Measurements from ENCODE around the gene ZBTB32. TPM values are rescaled to one million over a fixed set of nuclear protein-coding genes. Genes with fewer than 3 reads are reported as not detected.

The ZBTB32 gene
- polyA plus RNA-seq, 1 of the 3 experiments (the other 2 are of a cell fraction): not detected

DNA sequence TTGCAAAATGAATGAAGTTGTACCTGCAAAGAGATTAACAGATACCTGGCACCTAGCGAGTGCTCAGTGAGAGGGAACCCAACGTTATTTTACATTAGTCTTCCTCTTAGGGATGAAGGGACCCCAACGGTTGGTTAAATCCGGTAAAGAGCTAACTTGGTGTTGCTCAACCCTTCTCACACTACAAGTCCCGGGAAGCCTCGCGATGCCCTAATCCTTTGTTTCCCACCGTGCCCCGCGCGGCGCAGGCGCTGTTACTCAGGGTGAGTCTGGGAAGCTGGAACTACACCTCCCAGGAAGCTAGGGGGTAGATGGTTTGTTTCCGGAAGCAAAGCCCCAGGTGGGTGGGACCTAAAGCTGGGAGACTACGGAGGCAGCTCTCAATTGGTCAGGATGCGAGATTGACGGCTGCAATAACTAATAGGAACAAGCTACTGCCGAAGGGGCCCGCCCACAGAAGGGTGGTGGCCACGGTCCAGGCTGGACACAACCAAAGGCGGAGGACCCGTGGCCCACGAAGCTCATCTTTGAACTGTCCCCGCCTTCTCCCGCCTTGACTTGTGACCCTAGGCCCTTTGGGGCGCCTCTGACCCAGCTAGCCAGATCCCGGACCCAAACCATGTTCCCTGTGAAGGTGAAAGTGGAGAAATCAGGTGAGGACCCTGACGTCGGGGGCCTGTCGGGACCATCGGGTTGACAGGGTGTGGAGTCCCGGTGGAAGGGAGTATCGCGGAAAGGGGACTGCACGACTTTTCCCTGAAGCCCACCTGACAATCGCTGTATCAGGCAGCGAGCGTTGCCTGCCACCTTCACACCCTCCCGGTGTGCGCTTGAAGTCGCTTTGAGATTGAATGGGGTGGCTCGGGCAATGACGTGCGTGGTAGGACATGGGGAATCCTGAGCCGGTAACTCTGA lies 44.0 kb downstream of the ZBTB32 start, which contains the start of gene LIN37:
Gene LIN37 (plus strand): TSS at position 471 of the 915 bp plus-strand sequence. CDS start 149 bp downstream, at position 620.
- Histone ChIP-seq H2AFZ (ENCODE audit: low read depth) (peak within 1 kb of the TSS; percentile 83), H3K79me2 (ENCODE audit: insufficient read depth) (peaks cover 51% of the 10 kb centered on the region), H3K4me2 (peak within 1 kb of the TSS; percentile 99), H3K9me2 (no peaks in the 10 kb centered on the region), H3K27ac (ENCODE audit: low read depth in 2 of 2, low read length in 1 of 2) (peak within 1 kb of the TSS; percentile 52 to 58; a peak in 3 of 4 replicates), H3K36me3 (replicated peaks in 1 of 2; ENCODE audit: control insufficient read depth in 1 of 2, insufficient read depth in 2 of 2, low read length in 1 of 2) (peaks cover 9 to 19% of the 10 kb centered on the region in 2 experiments), H3K4me3 (ENCODE audit: low read depth in 2 of 2, low read length in 1 of 2) (peak within 1 kb of the TSS; percentile 88 to 99), H3K9me3 (no peaks in the 10 kb centered on the region), H4K20me1 (ENCODE audit: insufficient read depth) (no peaks in the 10 kb centered on the region), H3F3A (replicated peaks; ENCODE audit: insufficient read depth) (peaks cover 14% of the 10 kb centered on the region), H3K4me1 (ENCODE audit: control insufficient read depth in 1 of 2, insufficient read depth in 2 of 2, low read depth in 1 of 2, low read length in 1 of 2) (peaks cover 13 to 21% of the 10 kb centered on the region in 2 experiments; a peak in 3 of 4 replicates), H3K9ac (peak within 1 kb of the TSS; percentile 93), H3K27me3 (ENCODE audit: insufficient read depth) (no peaks in the 10 kb centered on the region)
- DNase-seq: peak; percentile 93
- ChIA-PET CTCF (interaction anchor here (0.7 to 1.2 kb wide), 3 partner anchors 25 to 183 kb away, joined by 3 to 4 read pairs (median 3); no protein-coding TSS in a partner anchor), POLR2A (interaction anchor here (0.8 to 1.7 kb wide), 3 partner anchors 9 to 120 kb away, joined by 4 to 11 read pairs (median 7); partner anchors contain the start of genes APLP1 and HSPB6)
- WGBS (ENCODE audit: low lambda C conversion rate): 2% methylated on average over 29 of the region's 45 CpGs
- TF ChIP-seq YY1 (IDR thresholded peaks at IDR 0.05; ENCODE audit: low read depth) (peak; percentile 59; the same call in 1 of the 2 replicates), SIN3A (IDR thresholded peaks at IDR 0.05; ENCODE audit: borderline replicate concordance, low read depth, low read length) (no peak), MEF2A (IDR thresholded peaks at IDR 0.05; ENCODE audit: borderline replicate concordance, low read depth) (no peak), POLR2AphosphoS5 (IDR thresholded peaks at IDR 0.05; ENCODE audit: low read depth, low read length) (peak; percentile 81), GABPA (IDR thresholded peaks at IDR 0.05; ENCODE audit: low read depth) (peak; percentile 91), RAD21 (IDR thresholded peaks at IDR 0.05; ENCODE audit: low read length) (no peak), JUND (IDR thresholded peaks at IDR 0.05) (no peak), CHD2 (IDR thresholded peaks at IDR 0.05; ENCODE audit: low read length, partially characterized antibody) (peak; percentile 99), TCF12 (IDR thresholded peaks at IDR 0.05) (no peak; the same call in 1 of the 2 replicates), TEAD4 (IDR thresholded peaks at IDR 0.05; ENCODE audit: borderline replicate concordance, insufficient read depth) (no peak), FOSL2 (IDR thresholded peaks at IDR 0.05; ENCODE audit: borderline replicate concordance, low read depth) (no peak), EP300 (IDR thresholded peaks at IDR 0.05; ENCODE audit: borderline replicate concordance in 1 of 2, low read depth in 1 of 2, low read length in 1 of 2) (no peak), GATA2 (CRISPR knock-in tag; IDR thresholded peaks at IDR 0.05) (no peak), FOXM1 (IDR thresholded peaks at IDR 0.05; ENCODE audit: low read depth) (no peak), RFX5 (IDR thresholded peaks at IDR 0.05; ENCODE audit: low read length) (no peak)
- TF ChIP-seq, protein P1, sequence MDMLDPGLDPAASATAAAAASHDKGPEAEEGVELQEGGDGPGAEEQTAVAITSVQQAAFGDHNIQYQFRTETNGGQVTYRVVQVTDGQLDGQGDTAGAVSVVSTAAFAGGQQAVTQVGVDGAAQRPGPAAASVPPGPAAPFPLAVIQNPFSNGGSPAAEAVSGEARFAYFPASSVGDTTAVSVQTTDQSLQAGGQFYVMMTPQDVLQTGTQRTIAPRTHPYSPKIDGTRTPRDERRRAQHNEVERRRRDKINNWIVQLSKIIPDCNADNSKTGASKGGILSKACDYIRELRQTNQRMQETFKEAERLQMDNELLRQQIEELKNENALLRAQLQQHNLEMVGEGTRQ (IDR thresholded peaks at IDR 0.05; ENCODE audit: borderline replicate concordance, low read depth, low read length): no peak
- TF ChIP-seq, protein P2, sequence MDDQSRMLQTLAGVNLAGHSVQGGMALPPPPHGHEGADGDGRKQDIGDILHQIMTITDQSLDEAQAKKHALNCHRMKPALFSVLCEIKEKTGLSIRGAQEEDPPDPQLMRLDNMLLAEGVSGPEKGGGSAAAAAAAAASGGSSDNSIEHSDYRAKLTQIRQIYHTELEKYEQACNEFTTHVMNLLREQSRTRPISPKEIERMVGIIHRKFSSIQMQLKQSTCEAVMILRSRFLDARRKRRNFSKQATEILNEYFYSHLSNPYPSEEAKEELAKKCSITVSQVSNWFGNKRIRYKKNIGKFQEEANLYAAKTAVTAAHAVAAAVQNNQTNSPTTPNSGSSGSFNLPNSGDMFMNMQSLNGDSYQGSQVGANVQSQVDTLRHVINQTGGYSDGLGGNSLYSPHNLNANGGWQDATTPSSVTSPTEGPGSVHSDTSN (IDR thresholded peaks at IDR 0.05): peak; percentile 100
- TF ChIP-seq, protein P3, sequence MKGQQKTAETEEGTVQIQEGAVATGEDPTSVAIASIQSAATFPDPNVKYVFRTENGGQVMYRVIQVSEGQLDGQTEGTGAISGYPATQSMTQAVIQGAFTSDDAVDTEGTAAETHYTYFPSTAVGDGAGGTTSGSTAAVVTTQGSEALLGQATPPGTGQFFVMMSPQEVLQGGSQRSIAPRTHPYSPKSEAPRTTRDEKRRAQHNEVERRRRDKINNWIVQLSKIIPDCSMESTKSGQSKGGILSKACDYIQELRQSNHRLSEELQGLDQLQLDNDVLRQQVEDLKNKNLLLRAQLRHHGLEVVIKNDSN (IDR thresholded peaks at IDR 0.05; ENCODE audit: borderline replicate concordance, low read depth): no peak
- TF ChIP-seq, protein P4, sequence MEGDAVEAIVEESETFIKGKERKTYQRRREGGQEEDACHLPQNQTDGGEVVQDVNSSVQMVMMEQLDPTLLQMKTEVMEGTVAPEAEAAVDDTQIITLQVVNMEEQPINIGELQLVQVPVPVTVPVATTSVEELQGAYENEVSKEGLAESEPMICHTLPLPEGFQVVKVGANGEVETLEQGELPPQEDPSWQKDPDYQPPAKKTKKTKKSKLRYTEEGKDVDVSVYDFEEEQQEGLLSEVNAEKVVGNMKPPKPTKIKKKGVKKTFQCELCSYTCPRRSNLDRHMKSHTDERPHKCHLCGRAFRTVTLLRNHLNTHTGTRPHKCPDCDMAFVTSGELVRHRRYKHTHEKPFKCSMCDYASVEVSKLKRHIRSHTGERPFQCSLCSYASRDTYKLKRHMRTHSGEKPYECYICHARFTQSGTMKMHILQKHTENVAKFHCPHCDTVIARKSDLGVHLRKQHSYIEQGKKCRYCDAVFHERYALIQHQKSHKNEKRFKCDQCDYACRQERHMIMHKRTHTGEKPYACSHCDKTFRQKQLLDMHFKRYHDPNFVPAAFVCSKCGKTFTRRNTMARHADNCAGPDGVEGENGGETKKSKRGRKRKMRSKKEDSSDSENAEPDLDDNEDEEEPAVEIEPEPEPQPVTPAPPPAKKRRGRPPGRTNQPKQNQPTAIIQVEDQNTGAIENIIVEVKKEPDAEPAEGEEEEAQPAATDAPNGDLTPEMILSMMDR (IDR thresholded peaks at IDR 0.05): no peak
- TF ChIP-seq, protein P5, sequence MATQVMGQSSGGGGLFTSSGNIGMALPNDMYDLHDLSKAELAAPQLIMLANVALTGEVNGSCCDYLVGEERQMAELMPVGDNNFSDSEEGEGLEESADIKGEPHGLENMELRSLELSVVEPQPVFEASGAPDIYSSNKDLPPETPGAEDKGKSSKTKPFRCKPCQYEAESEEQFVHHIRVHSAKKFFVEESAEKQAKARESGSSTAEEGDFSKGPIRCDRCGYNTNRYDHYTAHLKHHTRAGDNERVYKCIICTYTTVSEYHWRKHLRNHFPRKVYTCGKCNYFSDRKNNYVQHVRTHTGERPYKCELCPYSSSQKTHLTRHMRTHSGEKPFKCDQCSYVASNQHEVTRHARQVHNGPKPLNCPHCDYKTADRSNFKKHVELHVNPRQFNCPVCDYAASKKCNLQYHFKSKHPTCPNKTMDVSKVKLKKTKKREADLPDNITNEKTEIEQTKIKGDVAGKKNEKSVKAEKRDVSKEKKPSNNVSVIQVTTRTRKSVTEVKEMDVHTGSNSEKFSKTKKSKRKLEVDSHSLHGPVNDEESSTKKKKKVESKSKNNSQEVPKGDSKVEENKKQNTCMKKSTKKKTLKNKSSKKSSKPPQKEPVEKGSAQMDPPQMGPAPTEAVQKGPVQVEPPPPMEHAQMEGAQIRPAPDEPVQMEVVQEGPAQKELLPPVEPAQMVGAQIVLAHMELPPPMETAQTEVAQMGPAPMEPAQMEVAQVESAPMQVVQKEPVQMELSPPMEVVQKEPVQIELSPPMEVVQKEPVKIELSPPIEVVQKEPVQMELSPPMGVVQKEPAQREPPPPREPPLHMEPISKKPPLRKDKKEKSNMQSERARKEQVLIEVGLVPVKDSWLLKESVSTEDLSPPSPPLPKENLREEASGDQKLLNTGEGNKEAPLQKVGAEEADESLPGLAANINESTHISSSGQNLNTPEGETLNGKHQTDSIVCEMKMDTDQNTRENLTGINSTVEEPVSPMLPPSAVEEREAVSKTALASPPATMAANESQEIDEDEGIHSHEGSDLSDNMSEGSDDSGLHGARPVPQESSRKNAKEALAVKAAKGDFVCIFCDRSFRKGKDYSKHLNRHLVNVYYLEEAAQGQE (IDR thresholded peaks at IDR 0.05; ENCODE audit: low read depth, low read length): no peak
- TF ChIP-seq, protein P6, sequence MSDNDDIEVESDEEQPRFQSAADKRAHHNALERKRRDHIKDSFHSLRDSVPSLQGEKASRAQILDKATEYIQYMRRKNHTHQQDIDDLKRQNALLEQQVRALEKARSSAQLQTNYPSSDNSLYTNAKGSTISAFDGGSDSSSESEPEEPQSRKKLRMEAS (IDR thresholded peaks at IDR 0.05; ENCODE audit: low read depth): peak; percentile 54; the same call in 1 of the 2 replicates
